Prostate gland (tissue), 2 donors: ENCODE measurements around the gene GGACT. TPM values are rescaled to one million over a fixed set of nuclear protein-coding genes. Genes with fewer than 3 reads are reported as not detected.

ENCODE experiments used
- DNase-seq: peaks from one replicate; pipeline ENCODE4 v3.0.0-alpha.2; 2019; ENCODE audit warnings: low spot score
- H3K27ac ChIP-seq, 2 donors: fragments of 200-600 bp; sonication (generic); 2 replicates each; pipeline ENCODE4 v1.5.1; 2017 to 2019
- H3K27me3 ChIP-seq: fragments of 200-600 bp; sonication (generic); replicated peaks from 2 replicates; pipeline ENCODE4 v1.5.1; 2019; ENCODE audit not compliant: insufficient read depth
- H3K36me3 ChIP-seq, 2 donors: fragments of 200-600 bp; sonication (generic); 1 replicate in 1 of 2; 2 replicates in 1 of 2; pipeline versions ENCODE4 v1.5.1 to v1.8.1; 2017 to 2019
- H3K4me1 ChIP-seq: fragments of 200-600 bp; sonication (generic); replicated peaks from 2 replicates; pipeline ENCODE4 v1.5.1; 2019
- H3K4me3 ChIP-seq, 2 donors: fragments of 200-600 bp; sonication (generic); 2 replicates each; pipeline ENCODE4 v1.5.1; 2017 to 2019
- H3K9me3 ChIP-seq: fragments of 200-600 bp; sonication (generic); 2 replicates; pipeline ENCODE4 v1.5.1; 2017
- POLR2A ChIP-seq: fragments of 450-650 bp; IDR thresholded peaks from one replicate; pipeline ENCODE4 v1.6.1; 2016; ENCODE audit warnings: antibody characterized with exemption, mild to moderate bottlenecking
- POLR2AphosphoS5 ChIP-seq: sonication (generic); formaldehyde crosslinking; IDR thresholded peaks from one replicate; pipeline ENCODE4 v1.6.1; 2017; ENCODE audit warnings: antibody characterized with exemption
- WGBS: methylation state at CpG from one replicate; pipeline ENCODE4 v1.1.5; 2018; 5-methylcytosine and 5-hydroxymethylcytosine counted together
- intact Hi-C: fragments of 100-400 bp; cut with DNase I; formaldehyde crosslinking; loops from one replicate; pipeline ENCODE4 v1.14.2; 2022
- total RNA-seq, 2 donors: library from RNA; depleted of rRNA; stranded (reverse); fragments of >200 nt; gene quantifications; one replicate each; pipeline ENCODE4 v1.1.0, GENCODE V29; 2016
- TF ChIP-seq, protein P1 (sequence below), 4 experiments: fragments of 200-600 bp in 2 of 4; fragments of 450-650 bp in 2 of 4; sonication (generic) in 2 of 4; IDR thresholded peaks; 1 replicate in 3 of 4; 2 replicates in 1 of 4; pipeline ENCODE4 v1.5.1; 2016 to 2019; ENCODE audit warnings: antibody characterized with exemption in 4 of 4, mild to moderate bottlenecking in 2 of 4, moderate library complexity in 2 of 4

The GGACT gene
- total RNA-seq, 2 donors from 2014 or later = 4.8 to 15.1 TPM

DNA sequence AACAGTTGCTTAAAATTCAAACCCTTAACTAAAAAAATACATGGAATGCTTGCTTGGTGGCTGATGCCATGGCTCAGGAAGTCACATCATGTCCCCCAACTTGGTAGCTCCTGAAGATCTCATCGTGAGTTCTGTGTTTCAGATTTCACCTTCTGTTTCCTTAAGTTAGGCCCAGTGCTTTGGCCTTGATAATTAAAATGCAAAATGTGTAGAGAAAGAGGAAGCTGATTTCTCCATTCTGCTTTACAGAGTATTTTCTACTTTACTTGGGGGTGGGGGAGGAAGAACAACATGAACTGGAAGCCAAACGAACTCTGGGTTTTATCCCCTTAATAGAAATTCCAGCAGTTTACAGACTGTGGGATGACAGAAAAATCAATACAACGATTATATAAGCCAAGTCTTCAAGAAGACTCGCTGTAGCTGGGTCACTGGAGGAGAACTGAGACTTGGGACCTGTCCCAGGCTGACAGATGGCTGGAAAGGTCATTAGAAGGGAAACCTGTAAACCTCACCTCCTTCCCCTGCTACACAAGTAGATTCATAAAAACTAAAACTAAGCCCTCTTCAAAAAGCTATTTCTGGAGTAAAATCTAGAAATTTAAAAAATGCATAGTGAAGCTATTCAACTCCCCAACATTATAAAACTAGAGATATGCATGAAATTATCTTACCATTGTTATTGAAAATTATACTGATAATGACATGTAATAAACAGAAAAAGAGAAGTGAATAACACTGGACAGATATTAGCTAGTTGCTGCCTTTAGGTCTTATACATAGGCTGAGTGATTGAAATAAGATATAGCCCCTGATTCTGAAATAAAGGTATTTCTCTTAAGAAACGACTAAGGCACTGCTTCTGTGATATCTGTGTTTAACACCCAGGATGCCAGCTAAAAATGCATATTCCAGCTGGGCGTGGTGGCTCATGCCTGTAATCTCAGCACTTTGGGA lies 22.1 kb upstream of the GGACT start:
- no peaks in the 10 kb centered on the region for H3K4me1 ChIP-seq
- no peak for DNase-seq
- H3K4me3 ChIP-seq = no peak overlapping the region
- TF ChIP-seq POLR2A = no peak
- TF ChIP-seq, protein P1, sequence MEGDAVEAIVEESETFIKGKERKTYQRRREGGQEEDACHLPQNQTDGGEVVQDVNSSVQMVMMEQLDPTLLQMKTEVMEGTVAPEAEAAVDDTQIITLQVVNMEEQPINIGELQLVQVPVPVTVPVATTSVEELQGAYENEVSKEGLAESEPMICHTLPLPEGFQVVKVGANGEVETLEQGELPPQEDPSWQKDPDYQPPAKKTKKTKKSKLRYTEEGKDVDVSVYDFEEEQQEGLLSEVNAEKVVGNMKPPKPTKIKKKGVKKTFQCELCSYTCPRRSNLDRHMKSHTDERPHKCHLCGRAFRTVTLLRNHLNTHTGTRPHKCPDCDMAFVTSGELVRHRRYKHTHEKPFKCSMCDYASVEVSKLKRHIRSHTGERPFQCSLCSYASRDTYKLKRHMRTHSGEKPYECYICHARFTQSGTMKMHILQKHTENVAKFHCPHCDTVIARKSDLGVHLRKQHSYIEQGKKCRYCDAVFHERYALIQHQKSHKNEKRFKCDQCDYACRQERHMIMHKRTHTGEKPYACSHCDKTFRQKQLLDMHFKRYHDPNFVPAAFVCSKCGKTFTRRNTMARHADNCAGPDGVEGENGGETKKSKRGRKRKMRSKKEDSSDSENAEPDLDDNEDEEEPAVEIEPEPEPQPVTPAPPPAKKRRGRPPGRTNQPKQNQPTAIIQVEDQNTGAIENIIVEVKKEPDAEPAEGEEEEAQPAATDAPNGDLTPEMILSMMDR (IDR thresholded peaks at IDR 0.05) = no peak
- no peak for TF ChIP-seq POLR2AphosphoS5
- intact Hi-C loops = no loop called here
- H3K36me3 ChIP-seq = no peaks in the 10 kb centered on the region
- H3K9me3 ChIP-seq = no peaks in the 10 kb centered on the region
- WGBS = 78% methylated on average over 6 of the region's 6 CpGs
- H3K27ac ChIP-seq = no peak overlapping the region
- H3K27me3 ChIP-seq = no peaks in the 10 kb centered on the region

DNA sequence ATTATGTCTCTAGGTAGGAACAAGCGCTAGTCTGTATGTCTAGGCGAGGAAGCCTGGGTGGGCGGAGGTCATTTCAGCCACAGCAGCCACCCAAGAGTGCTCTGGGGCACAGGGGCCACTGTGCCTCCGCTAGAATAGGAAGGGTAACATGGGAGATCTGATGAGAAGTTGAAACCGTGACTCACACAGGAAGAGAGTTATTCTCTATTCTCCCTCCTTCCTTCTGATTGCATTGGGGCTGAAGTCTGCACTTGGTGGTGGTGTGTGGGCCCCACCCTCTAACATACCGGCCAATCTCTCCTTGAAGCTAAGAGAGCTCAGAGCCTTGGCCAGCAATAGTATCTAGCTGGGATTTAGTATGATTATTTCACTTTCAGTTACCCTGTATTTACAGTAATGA lies 20.3 kb upstream of the GGACT start:
- H3K36me3 ChIP-seq = no peaks in the 10 kb centered on the region
- WGBS = 92% methylated on average over 6 of the region's 6 CpGs
- H3K4me3 ChIP-seq = no peak overlapping the region
- TF ChIP-seq POLR2AphosphoS5 (no peak), POLR2A (no peak)
- TF ChIP-seq, protein P1 (IDR thresholded peaks at IDR 0.05) = no peak
- no peak overlapping the region for H3K27ac ChIP-seq
- H3K9me3 ChIP-seq = no peaks in the 10 kb centered on the region
- H3K27me3 ChIP-seq = no peaks in the 10 kb centered on the region
- no peak for DNase-seq
- intact Hi-C loops = no loop called here
- H3K4me1 ChIP-seq = no peaks in the 10 kb centered on the region

DNA sequence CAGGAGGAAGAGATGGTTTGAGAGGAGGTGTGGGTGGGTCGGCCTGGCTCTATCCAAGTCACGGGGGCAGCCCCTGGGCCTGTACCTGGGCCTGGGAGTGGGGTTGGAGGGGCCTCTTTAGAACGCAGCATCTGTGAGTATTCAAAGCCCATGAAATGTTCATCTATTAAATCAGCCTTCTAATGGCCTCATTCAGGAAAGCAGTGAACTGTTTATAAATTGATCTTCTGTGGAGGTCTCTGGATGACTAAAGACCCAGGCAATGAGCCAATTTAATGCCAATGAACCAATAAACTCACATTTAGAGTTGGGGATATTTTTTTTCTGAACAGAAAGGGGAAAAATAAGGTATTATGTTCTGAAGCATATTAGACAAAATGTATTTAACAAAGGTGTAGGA lies 19.9 kb upstream of the GGACT start:
- TF ChIP-seq POLR2AphosphoS5 (no peak), POLR2A (no peak)
- WGBS = 96% methylated on average over 3 of the region's 3 CpGs
- Histone ChIP-seq H3K27me3 (no peaks in the 10 kb centered on the region), H3K27ac (no peak overlapping the region), H3K9me3 (no peaks in the 10 kb centered on the region), H3K4me3 (no peak overlapping the region), H3K4me1 (no peaks in the 10 kb centered on the region), H3K36me3 (no peaks in the 10 kb centered on the region)
- DNase-seq = no peak
- intact Hi-C loops = no loop called here

DNA sequence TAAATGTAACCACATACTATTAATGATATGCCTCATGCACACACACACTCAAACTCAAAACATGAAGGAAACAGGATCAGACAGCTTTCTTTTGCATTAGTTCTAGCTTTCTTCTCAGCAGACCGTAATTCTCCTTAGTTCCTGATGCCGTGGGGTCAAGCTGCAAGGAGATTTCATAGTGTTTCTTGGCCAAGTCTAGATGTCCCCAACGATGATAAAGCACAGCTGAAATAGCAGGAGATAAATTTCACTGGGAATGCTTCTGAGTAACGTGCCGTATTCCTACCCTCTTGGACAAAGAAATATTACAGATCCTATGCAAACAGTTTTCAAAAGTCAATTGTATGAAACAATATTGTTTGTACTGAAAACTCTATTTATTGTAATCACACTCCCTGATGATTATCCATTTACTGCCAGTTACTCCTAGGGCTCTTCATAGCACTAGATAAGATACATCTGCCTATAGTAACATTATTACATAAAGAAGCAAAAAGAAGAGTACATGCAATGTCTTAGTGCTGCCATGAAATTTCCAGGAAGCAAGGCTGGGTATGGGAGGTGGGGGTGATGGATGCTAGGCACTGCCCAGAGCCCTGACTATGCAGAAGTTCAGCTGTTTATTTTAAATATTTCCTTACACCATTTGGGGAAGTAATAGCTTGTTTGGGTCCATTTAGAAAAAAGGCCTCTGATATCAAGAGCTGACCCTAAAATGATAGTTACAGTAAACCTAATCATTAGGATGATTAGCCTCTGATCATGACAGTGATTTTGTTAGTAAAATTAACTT lies 16.5 kb upstream of the GGACT start:
- no peaks in the 10 kb centered on the region for H3K9me3 ChIP-seq
- TF ChIP-seq POLR2A (no peak), POLR2AphosphoS5 (no peak)
- TF ChIP-seq, protein P1 (IDR thresholded peaks at IDR 0.05) = no peak
- no peak overlapping the region for H3K27ac ChIP-seq
- intact Hi-C loops = no loop called here
- H3K27me3 ChIP-seq = no peaks in the 10 kb centered on the region
- no peak overlapping the region for H3K4me3 ChIP-seq
- H3K36me3 ChIP-seq = no peaks in the 10 kb centered on the region
- 61% methylated on average over 5 of the region's 5 CpGs for WGBS
- DNase-seq = no peak
- no peaks in the 10 kb centered on the region for H3K4me1 ChIP-seq

DNA sequence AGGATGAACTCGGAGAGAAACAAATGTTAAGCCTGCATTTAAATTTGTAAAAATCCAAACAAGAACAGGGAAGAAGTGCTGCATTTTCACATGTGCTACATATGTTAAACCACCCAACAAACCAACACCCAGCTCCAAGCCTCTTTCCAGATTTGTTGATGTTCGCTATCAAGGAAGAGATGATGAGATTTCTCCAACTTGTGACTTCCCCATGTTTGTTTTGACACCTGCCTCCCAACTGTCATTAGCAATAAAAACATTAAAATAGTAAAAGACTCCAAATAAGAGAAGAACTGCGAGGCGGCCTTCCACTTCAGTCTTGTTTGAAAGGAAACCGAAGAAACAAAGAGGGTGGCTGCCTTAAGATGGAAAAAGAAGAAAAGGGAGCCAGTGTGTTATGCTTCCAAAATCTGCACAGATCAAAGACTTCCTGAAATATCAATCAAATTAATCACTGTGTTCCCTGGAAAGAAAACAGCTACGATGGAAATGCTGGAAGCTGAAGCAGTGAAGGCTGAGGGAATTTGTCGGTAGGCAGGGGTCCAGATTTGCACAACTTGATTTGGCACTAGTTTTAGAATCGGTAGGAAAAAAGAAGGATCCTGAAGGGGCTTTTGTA lies 14.0 kb upstream of the GGACT start:
- WGBS = 41% methylated on average over 8 of the region's 8 CpGs
- no peaks in the 10 kb centered on the region for H3K4me1 ChIP-seq
- no peaks in the 10 kb centered on the region for H3K9me3 ChIP-seq
- H3K36me3 ChIP-seq = no peaks in the 10 kb centered on the region
- intact Hi-C loops = no loop called here
- no peak for DNase-seq
- H3K27me3 ChIP-seq = no peaks in the 10 kb centered on the region
- no peak overlapping the region for H3K4me3 ChIP-seq
- TF ChIP-seq POLR2A = no peak
- no peak overlapping the region for H3K27ac ChIP-seq
